HG03378 (cell line): Measurements from ENCODE around the gene MLANA.
A peak's percentile ranks its signal among the peaks of the same experiment; 100 is the strongest.

ENCODE experiments used
- ATAC-seq: cut with Tn5 transposase; IDR thresholded peaks from one replicate; pipeline ENCODE4 v1.9.1; 2021; ENCODE audit warnings: mild to moderate bottlenecking, moderate library complexity; ENCODE audit not compliant: unreplicated experiment

Gene MLANA

GRCh38 chr9:5953743-5954707 is 63.3 kb downstream of the MLANA start:
- no peak for ATAC-seq

GRCh38 chr9:5957166-5957565 is 66.5 kb downstream of the MLANA start:
- ATAC-seq: no peak

DNA sequence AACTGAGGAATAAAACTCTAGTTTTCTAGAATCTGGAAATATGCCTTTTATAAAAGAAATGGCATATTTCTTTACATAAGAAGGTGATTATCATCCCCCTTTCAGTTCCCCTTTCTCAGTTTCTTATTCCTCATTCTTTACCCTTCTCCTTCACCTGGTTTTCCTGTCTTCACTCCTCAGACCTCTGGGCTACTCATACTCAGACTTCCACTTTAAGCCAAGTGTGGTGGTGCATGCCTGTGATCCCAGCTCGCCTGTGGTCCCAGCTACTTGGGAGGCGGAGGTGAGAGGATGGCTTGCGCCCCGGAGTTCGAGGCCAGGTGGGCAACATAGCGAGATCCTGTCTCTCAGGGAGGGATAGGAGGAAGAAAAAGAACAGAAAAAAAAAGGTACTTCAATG is 67.6 kb downstream of the MLANA start:
- ATAC-seq: peak; percentile 65
